Measurements from ENCODE around the gene NDE1.

DNA sequence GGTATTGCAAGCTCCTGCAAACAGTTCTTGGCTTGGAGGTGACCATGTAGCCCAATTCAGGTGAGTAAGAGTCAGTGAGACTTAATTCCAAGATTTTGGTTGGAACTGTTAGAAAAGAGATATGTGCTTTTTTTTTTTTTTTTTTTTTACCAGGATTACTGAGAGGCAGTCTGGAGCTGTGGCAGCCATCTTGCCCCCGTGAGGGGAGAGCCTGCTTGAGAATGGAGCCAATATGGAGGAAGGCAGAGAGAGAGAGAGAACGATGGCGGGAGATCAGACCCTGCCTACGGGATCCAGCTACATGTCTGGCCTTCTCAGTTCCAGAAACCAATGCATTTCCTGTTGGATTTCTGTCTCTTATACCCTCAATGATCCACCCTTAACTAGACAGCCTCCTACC lies 109.0 kb downstream of the NDE1 start:
- no peak for TF ChIP-seq POLR2A (IDR thresholded peaks at IDR 0.05)
- TF ChIP-seq CTCF (IDR thresholded peaks at IDR 0.05), result no peak
